GM04503 (cell line): Measurements from ENCODE around the gene ZFAND2B.

Experiments used
- DNase-seq: peaks from one replicate; pipeline ENCODE4 v3.0.0-alpha.2; 2012; ENCODE audit warnings: low read depth

The ZFAND2B gene

GRCh38 chr2:219204425-219205164, 2.0 kb upstream of the ZFAND2B start:
- DNase-seq = no peak

- DNase-seq = no peak
These were observed 1.4 kb upstream of the ZFAND2B start for GRCh38 chr2:219205165-219205538.

- DNase-seq = no peak
These were observed 628 bp upstream of the ZFAND2B start for GRCh38 chr2:219205981-219206327.

- no peak for DNase-seq
These were observed 727 bp downstream of the ZFAND2B start for GRCh38 chr2:219207134-219207883.

- no peak for DNase-seq
These were observed 1.5 kb downstream of the ZFAND2B start for GRCh38 chr2:219207884-219208740.

- DNase-seq = no peak
These were observed 2.9 kb downstream of the ZFAND2B start for GRCh38 chr2:219209236-219210195.

GRCh38 chr2:219210196-219210885, 3.8 kb downstream of the ZFAND2B start:
- no peak for DNase-seq

GRCh38 chr2:219210886-219211362, 4.3 kb downstream of the ZFAND2B start:
- no peak for DNase-seq

GRCh38 chr2:219213026-219213415, 6.4 kb downstream of the ZFAND2B start:
- DNase-seq = no peak

- no peak for DNase-seq
These were observed 7.0 kb downstream of the ZFAND2B start for GRCh38 chr2:219213486-219214071.

- no peak for DNase-seq
These were observed 7.6 kb downstream of the ZFAND2B start for GRCh38 chr2:219214141-219214540.

- no peak for DNase-seq
These were observed 8.2 kb downstream of the ZFAND2B start for GRCh38 chr2:219214786-219215185.

GRCh38 chr2:219215871-219216534, 9.4 kb downstream of the ZFAND2B start:
- DNase-seq = no peak

GRCh38 chr2:219216535-219216915, 9.9 kb downstream of the ZFAND2B start:
- DNase-seq = no peak

- peak; percentile 51 for DNase-seq
These were observed 11.7 kb downstream of the ZFAND2B start for GRCh38 chr2:219218217-219218731.

- DNase-seq = peak; percentile 55
These were observed 12.4 kb downstream of the ZFAND2B start, which contains the start of gene ABCB6 for GRCh38 chr2:219218732-219219701. Gene ABCB6, minus strand, starts transcription at chr2:219218958. Its CDS starts 285 bp downstream, at chr2:219218673.

- DNase-seq = no peak
These were observed 13.4 kb downstream of the ZFAND2B start for GRCh38 chr2:219219784-219220532.
